Body of pancreas (tissue), 4 donors: ENCODE measurements around the gene COLEC11.

Experiments used
- CTCF ChIP-seq, 7 experiments: fragments of 450-650 bp in 4 of 7; fragments of 200-600 bp in 3 of 7; sonication (generic) in 3 of 7; IDR thresholded peaks; one replicate each; pipeline ENCODE4 v1.5.1; 2016 to 2019; ENCODE audit warnings: antibody characterized with exemption in 7 of 7
- POLR2A ChIP-seq, 3 donors: fragments of 450-650 bp; IDR thresholded peaks; one replicate each; pipeline ENCODE4 v1.6.1; 2016; ENCODE audit warnings: antibody characterized with exemption in 3 of 3, mild to moderate bottlenecking in 2 of 3

- no peak for TF ChIP-seq CTCF (IDR thresholded peaks at IDR 0.05)
- no peak for TF ChIP-seq POLR2A (IDR thresholded peaks at IDR 0.05)
Measured at GRCh38 chr2:3641181-3641580, 46.3 kb downstream of the COLEC11 start.
